ENCODE results near the gene USP21. TPM values are rescaled to one million over a fixed set of nuclear protein-coding genes. Genes with fewer than 3 reads are reported as not detected.

USP21 gene
- total RNA-seq, 1 experiment from 2014 or later = 9.7 TPM

GRCh38 chr1:161209790-161210409 is 50.6 kb downstream of the USP21 start:
- DNase-seq (ENCODE audit: low read depth) = peak; percentile 70

GRCh38 chr1:161214369-161214768 is 55.1 kb downstream of the USP21 start:
- DNase-seq (ENCODE audit: low read depth) = no peak

GRCh38 chr1:161215076-161215475 is 55.8 kb downstream of the USP21 start, which contains the start of gene FCER1G:
FCER1G (plus strand) TSS chr1:161215295; CDS start chr1:161215322, 27 bp downstream.
- no peak for DNase-seq (ENCODE audit: low read depth)

Small RNA genes lying within 50 kb of the gene (small RNA-seq; reads per million reads assigned to genes)
- gene RF01225 = not detected

Other genes starting within 250 kb of the USP21 start
- not detected in 2 replicates for gene ITLN2, start 204.7 kb upstream of the USP21 start, total RNA-seq (2014; rRNA removed; shearing (Covaris generic))
- 6.6 and 10.3 TPM in 2 replicates for gene F11R, start 138.3 kb upstream of the USP21 start, total RNA-seq (2014; rRNA removed; shearing (Covaris generic))
- 0.30 TPM in 1 of 2 replicates, not detected in the other for gene TSTD1, start 120.5 kb upstream of the USP21 start, total RNA-seq (2014; rRNA removed; shearing (Covaris generic))
- gene USF1, start 113.5 kb upstream of the USP21 start, total RNA-seq (2014; rRNA removed; shearing (Covaris generic)) = 79.4 and 81.9 TPM in 2 replicates
- gene ARHGAP30, start 89.6 kb upstream of the USP21 start, total RNA-seq (2014; rRNA removed; shearing (Covaris generic)) = 4.0 and 6.0 TPM in 2 replicates
- 1.4 and 1.9 TPM in 2 replicates for gene NECTIN4, start 69.9 kb upstream of the USP21 start, total RNA-seq (2014; rRNA removed; shearing (Covaris generic))
- gene KLHDC9, start 61.1 kb upstream of the USP21 start, total RNA-seq (2014; rRNA removed; shearing (Covaris generic)) = 0.51 and 1.0 TPM in 2 replicates
- gene PFDN2, start 41.5 kb upstream of the USP21 start, total RNA-seq (2014; rRNA removed; shearing (Covaris generic)) = 124 and 137 TPM in 2 replicates
- 27.4 and 35.1 TPM in 2 replicates for gene NIT1, start 41.4 kb upstream of the USP21 start, total RNA-seq (2014; rRNA removed; shearing (Covaris generic))
- gene DEDD, start 26.8 kb upstream of the USP21 start, total RNA-seq (2014; rRNA removed; shearing (Covaris generic)) = 26.5 and 42.6 TPM in 2 replicates
- gene UFC1, start 5.5 kb upstream of the USP21 start, total RNA-seq (2014; rRNA removed; shearing (Covaris generic)) = 68.1 and 68.2 TPM in 2 replicates
- 9.0 and 12.9 TPM in 2 replicates for gene PPOX, start 6.9 kb downstream of the USP21 start, total RNA-seq (2014; rRNA removed; shearing (Covaris generic))
- gene B4GALT3, start 18.0 kb downstream of the USP21 start, total RNA-seq (2014; rRNA removed; shearing (Covaris generic)) = 63.3 and 89.1 TPM in 2 replicates
- gene ADAMTS4, start 39.6 kb downstream of the USP21 start, total RNA-seq (2014; rRNA removed; shearing (Covaris generic)) = not detected in 2 replicates
- gene NDUFS2, start 42.9 kb downstream of the USP21 start, total RNA-seq (2014; rRNA removed; shearing (Covaris generic)) = 185 and 202 TPM in 2 replicates
- gene FCER1G, start 55.8 kb downstream of the USP21 start, total RNA-seq (2014; rRNA removed; shearing (Covaris generic)) = 0.64 TPM in 1 of 2 replicates, not detected in the other
- gene APOA2, start 64.1 kb downstream of the USP21 start, total RNA-seq (2014; rRNA removed; shearing (Covaris generic)) = not detected in 2 replicates
- gene TOMM40L, start 66.6 kb downstream of the USP21 start, total RNA-seq (2014; rRNA removed; shearing (Covaris generic)) = 18.2 and 25.8 TPM in 2 replicates
- not detected in 2 replicates for gene NR1I3, start 78.7 kb downstream of the USP21 start, total RNA-seq (2014; rRNA removed; shearing (Covaris generic))
- gene PCP4L1, start 99.2 kb downstream of the USP21 start, total RNA-seq (2014; rRNA removed; shearing (Covaris generic)) = 0.10 and 0.27 TPM in 2 replicates
- gene MPZ, start 150.5 kb downstream of the USP21 start, total RNA-seq (2014; rRNA removed; shearing (Covaris generic)) = 1.4 and 2.2 TPM in 2 replicates
- gene SDHC, start 154.9 kb downstream of the USP21 start, total RNA-seq (2014; rRNA removed; shearing (Covaris generic)) = 16.1 and 67.9 TPM in 2 replicates
- not detected in 2 replicates for gene CFAP126, start 208.4 kb downstream of the USP21 start, total RNA-seq (2014; rRNA removed; shearing (Covaris generic))